WTC11 (cell line): Measurements from ENCODE around the gene KCNG4.

Experiments used
- ATF2 ChIP-seq: sonication (generic); formaldehyde crosslinking; IDR thresholded peaks from 2 replicates; pipeline ENCODE4 v1.8.1; 2022; ENCODE audit warnings: low read depth, missing genetic modification reagents, borderline replicate concordance
- CTCF ChIP-seq: fragments of 200-600 bp; IDR thresholded peaks from 2 replicates; pipeline ENCODE4 v1.8.0; 2022; ENCODE audit warnings: antibody characterized with exemption
- E2F5 ChIP-seq: sonication (generic); formaldehyde crosslinking; IDR thresholded peaks from 2 replicates; pipeline ENCODE4 v1.8.1; 2022; ENCODE audit warnings: mild to moderate bottlenecking, moderate library complexity, missing genetic modification reagents
- MXD4 ChIP-seq: fragments of 250-450 bp; sonication (Bioruptor Pico); IDR thresholded peaks from 2 replicates; pipeline ENCODE4 v1.8.0; 2021; ENCODE audit warnings: mild to moderate bottlenecking, moderate library complexity, borderline replicate concordance
- NFE2L1 ChIP-seq: sonication (generic); formaldehyde crosslinking; IDR thresholded peaks from 2 replicates; pipeline ENCODE4 v1.8.1; 2023; ENCODE audit warnings: missing genetic modification reagents
- STAT6 ChIP-seq: sonication (generic); formaldehyde crosslinking; conservative IDR thresholded peaks from 2 replicates; pipeline ENCODE4 v1.8.1; 2023; ENCODE audit warnings: mild to moderate bottlenecking, low read depth, missing genetic modification reagents, moderate library complexity
- TEAD4 ChIP-seq: sonication (generic); formaldehyde crosslinking; IDR thresholded peaks from 2 replicates; pipeline ENCODE4 v1.8.0; 2022; ENCODE audit warnings: mild to moderate bottlenecking, missing genetic modification reagents
- USF1 ChIP-seq: sonication (generic); formaldehyde crosslinking; IDR thresholded peaks from 2 replicates; pipeline ENCODE4 v1.8.0; 2022; ENCODE audit warnings: mild to moderate bottlenecking, missing genetic modification reagents

GRCh38 chr16:84252184-84252583, 12.4 kb upstream of the KCNG4 start:
- TF ChIP-seq NFE2L1 (CRISPR knock-in tag) = no peak
- no peak for TF ChIP-seq TEAD4 (CRISPR knock-in tag)
- TF ChIP-seq USF1 (CRISPR knock-in tag) = no peak
- TF ChIP-seq MXD4 (CRISPR knock-in tag) = no peak
- no peak for TF ChIP-seq CTCF
- TF ChIP-seq E2F5 (CRISPR knock-in tag) = no peak
- no peak for TF ChIP-seq ATF2 (CRISPR knock-in tag)
- no peak for TF ChIP-seq STAT6 (CRISPR knock-in tag)
